Stomach (tissue), 9 donors: ENCODE results near the gene MKX. TPM values are rescaled to one million over a fixed set of nuclear protein-coding genes. Genes with fewer than 3 reads are reported as not detected.

Experiments used
- DNase-seq, 2 donors: peaks; one replicate each; pipeline versions ENCODE4 v3.0.0 to v3.0.0-alpha.2; 2013 to 2019
- H3K27ac ChIP-seq, 5 donors: fragments of 200-600 bp in 4 of 5; sonication (generic) in 4 of 5; one replicate each; pipeline ENCODE4 v1.5.1; 2013 to 2019; ENCODE audit warnings: mild to moderate bottlenecking in 1 of 5, moderate library complexity in 1 of 5
- H3K27me3 ChIP-seq, 3 donors: fragments of 200-600 bp; sonication (generic); one replicate each; pipeline ENCODE4 v1.5.1; 2017 to 2019; ENCODE audit warnings: mixed run types in 1 of 3
- H3K36me3 ChIP-seq, 4 donors: fragments of 200-600 bp; sonication (generic); 1 replicate in 3 of 4; 2 replicates in 1 of 4; pipeline ENCODE4 v1.5.1; 2016 to 2019
- H3K4me1 ChIP-seq, 4 donors: fragments of 200-600 bp; sonication (generic); one replicate each; pipeline ENCODE4 v1.5.1; 2016 to 2019
- H3K4me3 ChIP-seq, 4 donors: fragments of 200-600 bp; sonication (generic) in 3 of 4; one replicate each; pipeline ENCODE4 v1.5.1; 2016 to 2019; ENCODE audit warnings: mild to moderate bottlenecking in 1 of 4
- H3K9me3 ChIP-seq, 4 donors: fragments of 200-600 bp; sonication (generic); one replicate each; pipeline ENCODE4 v1.5.1; 2016 to 2019
- EP300 ChIP-seq: sonication (generic); formaldehyde crosslinking; IDR thresholded peaks from one replicate; pipeline ENCODE4 v1.6.1; 2017; ENCODE audit warnings: antibody characterized with exemption
- POLR2A ChIP-seq, 4 donors: fragments of 450-650 bp; IDR thresholded peaks; one replicate each; pipeline ENCODE4 v1.6.1; 2016; ENCODE audit warnings: antibody characterized with exemption in 4 of 4, control low read depth in 2 of 4, mild to moderate bottlenecking in 1 of 4, moderate library complexity in 1 of 4
- POLR2AphosphoS5 ChIP-seq, 3 donors: sonication (generic); formaldehyde crosslinking; IDR thresholded peaks; one replicate each; pipeline ENCODE4 v1.6.1; 2016; ENCODE audit warnings: antibody characterized with exemption in 3 of 3
- WGBS, 5 donors: extraction: QIAGEN DNeasy Blood & Tissue Kit in 3 of 5; methylation state at CpG; one replicate each; pipeline versions ENCODE4 v1.1.5 to v1.1.7; 2013 to 2018; 5-methylcytosine and 5-hydroxymethylcytosine counted together
- intact Hi-C: fragments of 100-400 bp; cut with DNase I; formaldehyde crosslinking; loops from one replicate; pipeline ENCODE4 v1.15.1; 2023; ENCODE audit warnings: low total_unique reads
- polyA plus RNA-seq, 3 donors: library from polyadenylated mRNA; stranded (reverse); fragments of 200-250 nt; gene quantifications; one replicate each; pipeline ENCODE4 v1.2.3, GENCODE V29; 2013
- total RNA-seq, 5 donors: library from RNA; depleted of rRNA; stranded (reverse); fragments of >200 nt; gene quantifications; one replicate each; pipeline versions ENCODE4 v1.1.0 to v1.2.3, GENCODE V29; 2014 to 2016
- TF ChIP-seq, protein P1 (sequence below), 7 experiments: fragments of 450-650 bp in 4 of 7; fragments of 200-600 bp in 3 of 7; sonication (generic) in 3 of 7; IDR thresholded peaks; one replicate each; pipeline ENCODE4 v1.5.1; 2016 to 2019; ENCODE audit warnings: antibody characterized with exemption in 7 of 7, control low read depth in 2 of 7, mild to moderate bottlenecking in 1 of 7
- donor health status: healthy with polysubstance abuse.
- donor health status: Bipolar disorder and iron deficiency.
- donor health status: healthy.

The MKX gene
- total and polyA plus RNA-seq, 8 donors, result 0.06 to 24.1 (median 2.4) TPM; not detected in 2

DNA sequence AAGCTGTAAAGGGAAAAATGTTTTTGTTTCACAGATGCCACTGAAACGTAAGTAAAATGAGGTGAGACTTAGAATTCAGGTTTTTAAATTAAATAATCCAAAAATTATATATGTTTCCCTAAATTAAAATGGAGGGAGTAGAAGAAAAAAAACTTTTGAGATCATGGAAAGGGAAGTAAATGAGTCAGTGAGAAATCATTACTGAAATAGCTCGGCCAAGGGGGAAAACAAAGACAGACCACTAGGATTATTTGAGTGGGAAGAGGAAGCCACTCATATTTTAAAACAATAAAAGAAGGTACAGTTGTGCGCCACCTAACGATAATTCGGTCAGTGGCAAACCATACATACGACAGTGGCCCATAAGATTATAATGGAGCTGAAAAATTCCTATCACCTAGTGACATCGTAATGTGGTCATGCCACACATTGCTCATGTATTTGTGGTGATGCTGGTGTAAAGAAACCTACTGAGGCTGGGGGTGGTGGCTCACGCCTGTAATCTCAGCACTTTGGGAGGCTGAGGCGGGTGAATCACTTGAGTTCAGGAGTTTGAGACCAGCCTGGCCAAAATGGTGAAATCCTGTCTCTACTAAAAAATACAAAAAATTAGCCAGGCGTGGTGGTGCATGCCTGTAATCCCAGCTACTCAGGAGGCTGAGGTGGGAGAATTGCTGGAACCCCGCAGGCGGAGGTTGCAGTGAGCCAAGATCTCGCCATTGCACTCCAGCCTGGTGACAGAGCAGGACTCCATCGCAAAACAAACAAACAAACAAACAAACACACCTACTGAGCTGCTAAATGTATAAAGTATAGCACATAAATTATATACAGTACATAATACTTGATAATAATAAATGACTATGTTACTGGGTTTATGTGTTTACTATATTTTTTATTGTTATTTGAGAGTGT lies 64.7 kb downstream of the MKX start:
- peaks cover 0 to 18% (median 6%) of the 10 kb centered on the region in 4 donors for H3K4me1 ChIP-seq
- no peak overlapping the region for H3K27ac ChIP-seq
- no peaks in the 10 kb centered on the region for H3K27me3 ChIP-seq
- no peak overlapping the region for H3K4me3 ChIP-seq
- TF ChIP-seq POLR2AphosphoS5 (IDR thresholded peaks at IDR 0.05), result no peak
- no peak for TF ChIP-seq EP300
- no peak for TF ChIP-seq POLR2A (IDR thresholded peaks at IDR 0.05)
- TF ChIP-seq, protein P1, sequence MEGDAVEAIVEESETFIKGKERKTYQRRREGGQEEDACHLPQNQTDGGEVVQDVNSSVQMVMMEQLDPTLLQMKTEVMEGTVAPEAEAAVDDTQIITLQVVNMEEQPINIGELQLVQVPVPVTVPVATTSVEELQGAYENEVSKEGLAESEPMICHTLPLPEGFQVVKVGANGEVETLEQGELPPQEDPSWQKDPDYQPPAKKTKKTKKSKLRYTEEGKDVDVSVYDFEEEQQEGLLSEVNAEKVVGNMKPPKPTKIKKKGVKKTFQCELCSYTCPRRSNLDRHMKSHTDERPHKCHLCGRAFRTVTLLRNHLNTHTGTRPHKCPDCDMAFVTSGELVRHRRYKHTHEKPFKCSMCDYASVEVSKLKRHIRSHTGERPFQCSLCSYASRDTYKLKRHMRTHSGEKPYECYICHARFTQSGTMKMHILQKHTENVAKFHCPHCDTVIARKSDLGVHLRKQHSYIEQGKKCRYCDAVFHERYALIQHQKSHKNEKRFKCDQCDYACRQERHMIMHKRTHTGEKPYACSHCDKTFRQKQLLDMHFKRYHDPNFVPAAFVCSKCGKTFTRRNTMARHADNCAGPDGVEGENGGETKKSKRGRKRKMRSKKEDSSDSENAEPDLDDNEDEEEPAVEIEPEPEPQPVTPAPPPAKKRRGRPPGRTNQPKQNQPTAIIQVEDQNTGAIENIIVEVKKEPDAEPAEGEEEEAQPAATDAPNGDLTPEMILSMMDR (IDR thresholded peaks at IDR 0.05), result no peak
- no peak for DNase-seq
- WGBS, 5 donors, result 81 to 90% (median 89%) methylated on average over 14 of the region's 14 CpGs
- H3K9me3 ChIP-seq, result no peaks in the 10 kb centered on the region
- no peaks in the 10 kb centered on the region for H3K36me3 ChIP-seq
- intact Hi-C loops, result no loop called here

DNA sequence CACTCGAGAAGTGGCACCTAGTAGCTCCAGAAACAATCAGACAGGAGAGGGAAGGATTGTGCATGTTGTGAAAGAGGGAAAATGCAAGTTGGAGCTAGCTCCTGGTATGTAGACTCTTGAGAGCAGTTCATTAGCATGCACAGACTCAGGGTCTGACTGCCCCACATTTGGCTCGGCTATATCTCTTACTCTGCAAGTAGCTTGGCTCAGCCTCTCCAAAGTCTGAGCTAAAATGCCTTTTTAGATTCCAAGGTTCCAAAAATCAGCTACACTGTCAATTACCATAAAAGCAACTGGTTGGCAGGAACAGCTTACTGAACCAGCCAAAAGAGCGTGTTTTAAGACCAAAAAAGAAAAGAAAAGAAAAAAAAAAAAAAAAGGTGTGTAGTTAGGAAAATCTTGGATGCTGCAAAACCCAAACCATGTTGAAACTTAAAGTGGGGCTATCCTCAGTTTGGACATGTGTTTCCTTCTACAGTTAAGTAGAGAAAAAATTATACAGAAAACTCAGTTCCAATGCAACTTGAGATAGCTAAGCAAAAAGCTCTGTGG lies 65.5 kb downstream of the MKX start:
- H3K27me3 ChIP-seq, result no peaks in the 10 kb centered on the region
- H3K4me1 ChIP-seq, result peaks cover 0 to 18% (median 6%) of the 10 kb centered on the region in 4 donors
- WGBS, 5 donors, result 37 to 55% (median 46%) methylated on average over 3 of the region's 3 CpGs
- no peak for TF ChIP-seq EP300
- TF ChIP-seq, protein P1 (IDR thresholded peaks at IDR 0.05), result no peak
- TF ChIP-seq POLR2A (IDR thresholded peaks at IDR 0.05), result no peak
- TF ChIP-seq POLR2AphosphoS5 (IDR thresholded peaks at IDR 0.05), result no peak
- intact Hi-C loops, result no loop called here
- H3K9me3 ChIP-seq, result no peaks in the 10 kb centered on the region
- H3K36me3 ChIP-seq, result no peaks in the 10 kb centered on the region
- peak in 1 of 2 donors; percentile 44 for DNase-seq
- H3K4me3 ChIP-seq, result no peak overlapping the region
- H3K27ac ChIP-seq, result peak overlapping the region in 1 of 5 donors; percentile 6

DNA sequence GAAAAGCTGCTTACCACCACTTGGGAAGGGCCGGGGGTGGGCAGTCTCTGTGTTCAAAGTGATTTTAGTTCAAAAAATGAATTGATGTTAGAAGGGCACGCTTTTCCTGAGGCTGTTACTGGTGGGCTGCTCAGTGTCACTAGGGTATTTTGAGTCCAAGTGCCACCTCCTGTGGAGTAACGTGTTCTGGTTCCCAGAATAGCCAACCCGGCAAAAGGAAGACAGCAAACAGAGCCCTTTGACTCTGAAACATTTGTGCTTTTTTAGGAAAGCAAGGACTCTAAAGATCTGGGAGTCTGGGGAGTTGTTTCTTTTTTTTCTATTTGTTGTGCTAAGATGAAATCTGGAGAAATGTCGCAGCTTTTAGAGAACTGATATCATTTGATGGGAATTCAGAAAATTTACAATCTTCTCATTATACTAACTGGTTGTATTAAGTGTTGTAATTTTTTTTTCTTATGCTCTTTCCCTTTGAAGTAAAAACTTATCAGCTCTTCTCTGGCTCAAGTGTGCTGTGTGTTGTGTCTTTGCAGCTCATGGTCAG lies 66.2 kb downstream of the MKX start:
- intact Hi-C loops, result no loop called here
- WGBS, 5 donors, result 47 to 67% (median 53%) methylated on average over 5 of the region's 5 CpGs
- no peak for DNase-seq
- TF ChIP-seq EP300 (no peak), POLR2A (IDR thresholded peaks at IDR 0.05) (no peak), POLR2AphosphoS5 (IDR thresholded peaks at IDR 0.05) (no peak)
- TF ChIP-seq, protein P1 (IDR thresholded peaks at IDR 0.05), result no peak
- Histone ChIP-seq H3K4me1 (peaks cover 0 to 18% (median 6%) of the 10 kb centered on the region in 4 donors), H3K4me3 (no peak overlapping the region), H3K9me3 (no peaks in the 10 kb centered on the region), H3K27ac (peak overlapping the region in 1 of 5 donors; percentile 6), H3K36me3 (no peaks in the 10 kb centered on the region), H3K27me3 (no peaks in the 10 kb centered on the region)

DNA sequence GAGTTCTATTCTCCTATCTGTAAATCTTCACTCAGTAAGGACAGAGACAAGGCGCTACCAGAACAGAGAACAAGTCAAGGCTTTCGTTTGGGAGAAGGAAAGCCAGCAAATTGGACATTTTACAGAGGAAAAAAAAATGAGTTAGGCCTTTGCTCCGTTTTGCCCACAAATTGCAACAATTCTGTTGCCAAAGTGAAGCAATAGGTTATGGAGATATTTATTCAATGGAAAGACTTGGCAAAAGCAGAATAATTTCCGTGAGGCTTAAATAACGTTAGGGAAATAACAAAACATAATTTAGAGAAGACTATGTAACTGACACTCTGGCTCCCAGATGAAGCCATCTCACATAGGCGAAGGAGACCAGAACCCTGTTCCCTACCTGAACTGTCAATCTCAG lies 67.5 kb downstream of the MKX start:
- Histone ChIP-seq H3K27ac (no peak overlapping the region), H3K27me3 (no peaks in the 10 kb centered on the region), H3K4me1 (peaks cover 0 to 18% (median 6%) of the 10 kb centered on the region in 4 donors), H3K9me3 (no peaks in the 10 kb centered on the region), H3K36me3 (no peaks in the 10 kb centered on the region), H3K4me3 (no peak overlapping the region)
- TF ChIP-seq POLR2AphosphoS5 (IDR thresholded peaks at IDR 0.05) (no peak), EP300 (no peak), POLR2A (IDR thresholded peaks at IDR 0.05) (no peak)
- TF ChIP-seq, protein P1 (IDR thresholded peaks at IDR 0.05), result no peak
- DNase-seq, result no peak
- intact Hi-C loops, result no loop called here
- WGBS, 5 donors, result 55 to 72% (median 64%) methylated on average over 6 of the region's 6 CpGs
